ENCODE measurements around the gene NOTCH1.

DNA sequence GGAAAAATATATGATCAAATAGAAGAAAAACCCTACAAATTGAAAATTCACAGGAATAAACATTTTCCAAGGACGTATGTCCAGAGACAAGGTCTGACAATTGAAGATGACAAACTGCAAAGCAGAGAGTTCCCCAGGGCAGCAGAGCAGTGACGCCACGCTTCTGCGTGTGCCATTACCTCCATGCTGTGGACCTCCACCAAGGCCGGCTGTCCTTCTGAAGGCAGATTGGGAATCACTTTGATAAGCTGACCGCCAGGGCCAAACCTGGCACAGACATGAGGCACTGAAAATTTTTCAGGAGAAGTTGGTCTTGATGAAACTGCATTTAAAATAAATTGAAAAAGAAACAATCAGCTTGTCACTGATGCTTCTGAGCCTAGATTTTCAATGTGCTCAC, 81.6 kb downstream of the NOTCH1 start:
- TF ChIP-seq POLR2AphosphoS5 (IDR thresholded peaks at IDR 0.05; ENCODE audit: borderline replicate concordance, low read depth, low read length), result no peak
- no peak for TF ChIP-seq EZH2 (IDR thresholded peaks at IDR 0.05)

Measured in SK-N-MC (cell line).